Adipocyte (in vitro differentiated cells): ENCODE data around the gene PALD1.

ENCODE experiments used
- DNase-seq: peaks from one replicate; pipeline ENCODE4 v3.0.0-alpha.2; 2015; ENCODE audit warnings: low read depth
- H3K27me3 ChIP-seq: replicated peaks from 2 replicates; pipeline ENCODE4 v1.7.0; 2013; ENCODE audit warnings: mild to moderate bottlenecking, low read length, moderate library complexity; ENCODE audit not compliant: control insufficient read depth, insufficient read depth
- H3K36me3 ChIP-seq: 2 replicates; pipeline ENCODE4 v1.7.0; 2013; ENCODE audit warnings: low read length, mild to moderate bottlenecking, moderate library complexity; ENCODE audit not compliant: control insufficient read depth, insufficient read depth, severe bottlenecking
- H3K4me1 ChIP-seq: 2 replicates; pipeline ENCODE4 v1.7.0; 2013; ENCODE audit warnings: mild to moderate bottlenecking, low read length, moderate library complexity; ENCODE audit not compliant: control insufficient read depth, insufficient read depth
- H3K4me3 ChIP-seq: 2 replicates; pipeline ENCODE4 v1.7.0; 2013; ENCODE audit warnings: mild to moderate bottlenecking, low read length, moderate library complexity
- H3K9ac ChIP-seq: 2 replicates; pipeline ENCODE4 v1.7.0; 2013; ENCODE audit warnings: mild to moderate bottlenecking, low read length, moderate library complexity
- H3K9me3 ChIP-seq: 2 replicates; pipeline ENCODE4 v1.7.0; 2013; ENCODE audit warnings: mild to moderate bottlenecking, low read length, moderate library complexity; ENCODE audit not compliant: control insufficient read depth

PALD1 gene

DNA sequence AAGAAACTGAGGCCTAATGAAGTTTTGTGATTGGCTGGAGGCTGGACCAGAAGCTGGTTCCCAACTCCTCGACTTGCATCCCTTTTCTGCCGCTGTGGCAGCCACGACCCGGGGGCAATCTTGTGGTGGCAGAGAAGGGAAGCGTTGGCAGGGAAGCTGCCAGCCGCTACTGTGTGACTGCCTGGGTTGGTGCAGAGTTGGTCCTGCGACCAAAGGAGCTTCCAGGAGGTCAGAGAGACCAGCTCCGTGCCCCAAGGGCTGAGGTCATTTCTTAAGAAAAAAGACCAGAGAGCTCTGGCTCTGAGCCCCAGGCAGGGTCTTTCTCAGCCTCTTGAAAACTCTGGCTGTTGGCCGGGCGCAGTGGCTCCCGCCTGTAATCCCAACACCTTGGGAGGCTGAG, 76.8 kb downstream of the PALD1 start:
- no peak for DNase-seq
- Histone ChIP-seq H3K36me3 (no peaks in the 10 kb centered on the region), H3K9me3 (no peaks in the 10 kb centered on the region), H3K4me3 (no peak overlapping the region), H3K27me3 (peaks cover 3% of the 10 kb centered on the region), H3K4me1 (peaks cover 22% of the 10 kb centered on the region), H3K9ac (no peak overlapping the region)

DNA sequence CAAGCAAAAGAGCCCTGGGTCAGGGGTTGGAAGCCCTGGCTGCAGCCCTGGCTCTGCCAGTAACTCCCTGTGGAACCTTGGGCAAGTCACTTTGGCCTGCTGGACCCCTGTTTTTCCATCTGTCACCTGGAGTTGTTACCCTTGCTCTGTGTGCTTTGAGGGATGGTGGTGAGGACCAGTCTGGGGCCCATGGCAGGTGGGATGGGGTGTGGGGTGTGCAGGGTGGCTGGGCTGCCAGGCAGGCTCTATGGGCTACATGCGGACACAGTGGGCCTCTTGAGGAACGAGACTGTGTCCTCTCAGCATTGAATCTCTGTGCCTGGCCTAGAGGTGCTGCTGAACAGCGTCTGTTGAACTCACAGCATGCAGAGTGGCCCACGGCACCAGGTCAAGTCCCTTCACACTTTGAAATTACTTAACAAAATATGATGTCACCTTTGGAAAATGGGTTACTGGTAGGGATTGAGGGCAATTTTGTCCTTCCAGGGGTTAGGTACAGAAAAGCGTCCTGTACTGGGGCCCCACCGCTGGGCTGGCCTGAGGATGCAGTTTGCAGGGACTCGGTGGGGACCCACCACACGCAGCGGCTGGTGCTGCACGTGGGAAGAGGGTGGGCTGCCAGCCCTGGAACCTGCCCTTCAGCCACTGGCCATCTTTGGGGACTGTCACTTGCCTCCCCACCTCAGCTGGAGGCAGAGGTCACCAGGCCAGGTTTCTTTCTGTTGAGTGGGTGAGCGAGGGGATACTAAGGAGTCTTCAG, 78.7 kb downstream of the PALD1 start:
- no peaks in the 10 kb centered on the region for H3K36me3 ChIP-seq
- DNase-seq: no peak
- no peak overlapping the region for H3K9ac ChIP-seq
- no peaks in the 10 kb centered on the region for H3K9me3 ChIP-seq
- H3K4me3 ChIP-seq: no peak overlapping the region
- H3K27me3 ChIP-seq: no peaks in the 10 kb centered on the region
- H3K4me1 ChIP-seq: peaks cover 27% of the 10 kb centered on the region

DNA sequence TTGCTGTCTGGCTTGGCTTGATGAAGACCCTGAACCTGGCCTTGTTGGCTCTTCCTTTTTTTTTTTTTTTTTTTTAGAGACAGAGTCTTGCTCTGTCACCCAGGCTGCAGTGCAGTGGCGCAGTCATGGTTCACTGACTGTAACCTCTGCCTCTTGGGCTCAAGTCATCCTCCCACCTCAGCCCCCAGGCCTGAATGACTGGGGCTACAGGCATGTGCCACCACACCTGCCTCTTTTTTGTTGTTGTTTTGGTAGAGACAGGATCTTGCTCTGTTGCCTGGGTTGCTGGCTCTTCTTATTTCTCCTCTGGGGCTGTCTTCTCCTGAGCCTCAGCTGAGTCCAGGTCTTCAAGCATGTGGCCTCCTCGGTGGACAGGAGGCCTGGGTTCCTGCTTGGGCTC, 79.3 kb downstream of the PALD1 start:
- Histone ChIP-seq H3K9ac (no peak overlapping the region), H3K9me3 (no peaks in the 10 kb centered on the region), H3K4me1 (peaks cover 25% of the 10 kb centered on the region)

DNA sequence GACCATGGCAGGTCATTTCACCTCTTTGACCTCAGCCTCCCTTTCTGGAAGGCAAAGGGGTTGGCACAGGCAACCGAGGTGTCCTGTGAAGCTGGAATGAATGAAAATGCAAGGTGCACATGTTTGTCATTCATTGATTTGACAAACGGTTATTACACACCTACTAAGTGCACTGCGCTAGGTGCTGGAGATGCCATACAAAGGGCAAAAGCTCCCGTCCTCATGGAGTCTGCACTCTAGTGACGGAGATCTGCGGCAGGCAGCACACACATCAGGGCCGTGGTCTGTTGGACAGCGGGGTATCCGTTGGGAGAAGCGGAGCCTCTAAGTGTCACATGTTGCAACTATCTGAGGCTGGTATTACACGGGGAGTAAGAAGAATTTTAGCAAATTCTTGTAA, 79.7 kb downstream of the PALD1 start:
- no peak for DNase-seq
- no peaks in the 10 kb centered on the region for H3K9me3 ChIP-seq
- peak overlapping the region; percentile 59 for H3K9ac ChIP-seq
- H3K36me3 ChIP-seq: no peaks in the 10 kb centered on the region
- H3K27me3 ChIP-seq: peaks cover 2% of the 10 kb centered on the region
- peaks cover 25% of the 10 kb centered on the region for H3K4me1 ChIP-seq
- H3K4me3 ChIP-seq: no peak overlapping the region

More for the DNA sequence above, 79.3 kb downstream of the PALD1 start:
- H3K4me3 ChIP-seq: no peak overlapping the region
- DNase-seq: no peak
- H3K36me3 ChIP-seq: no peaks in the 10 kb centered on the region
- no peaks in the 10 kb centered on the region for H3K27me3 ChIP-seq

DNA sequence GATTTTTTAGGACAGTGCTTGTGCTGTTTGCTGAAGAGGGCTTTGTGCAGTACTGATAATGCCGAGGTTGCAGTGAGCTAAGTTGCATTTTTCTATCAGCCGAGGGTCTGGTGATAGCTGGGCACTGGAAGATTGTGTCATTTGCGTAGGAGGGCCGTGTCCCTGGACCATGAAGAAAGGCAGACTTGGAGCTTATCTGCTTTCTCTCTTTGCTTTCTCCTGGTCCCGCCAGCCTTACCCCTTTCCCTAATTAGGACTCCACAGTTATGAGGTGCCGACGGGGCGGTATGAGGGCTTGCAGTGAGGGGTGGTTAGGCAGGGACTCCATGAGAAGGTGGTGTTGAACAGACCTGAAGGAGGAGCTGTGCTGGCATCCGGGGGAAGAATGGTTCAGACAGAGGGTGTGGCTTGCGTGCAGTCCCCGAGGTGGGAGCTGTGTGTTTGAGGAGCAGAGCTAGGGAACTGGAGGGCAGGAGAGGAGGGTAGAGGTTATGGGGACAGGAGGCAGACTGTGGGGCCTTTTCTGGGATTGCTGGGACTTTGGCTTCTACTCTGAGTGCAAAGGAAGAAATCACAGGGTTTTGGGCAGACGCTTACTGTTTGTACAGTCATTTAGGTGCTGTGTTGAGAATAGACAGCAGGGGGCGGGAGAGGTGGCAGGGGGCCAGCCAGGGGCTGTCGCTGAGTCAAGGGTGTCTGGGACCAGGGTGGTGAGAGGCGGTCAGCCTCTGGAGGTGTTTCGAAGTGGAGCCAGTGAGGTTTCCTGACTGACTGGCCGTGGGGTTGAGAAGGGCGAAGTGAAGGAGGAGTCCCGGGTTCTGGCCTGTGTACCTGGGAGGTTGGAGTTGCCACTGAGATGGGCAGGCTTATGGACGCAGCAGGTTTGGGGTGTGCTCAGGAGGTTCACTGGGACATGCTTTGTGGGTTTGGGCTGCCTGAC, 80.6 kb downstream of the PALD1 start:
- DNase-seq: peak; percentile 55
- H3K27me3 ChIP-seq: peaks cover 10% of the 10 kb centered on the region

DNA sequence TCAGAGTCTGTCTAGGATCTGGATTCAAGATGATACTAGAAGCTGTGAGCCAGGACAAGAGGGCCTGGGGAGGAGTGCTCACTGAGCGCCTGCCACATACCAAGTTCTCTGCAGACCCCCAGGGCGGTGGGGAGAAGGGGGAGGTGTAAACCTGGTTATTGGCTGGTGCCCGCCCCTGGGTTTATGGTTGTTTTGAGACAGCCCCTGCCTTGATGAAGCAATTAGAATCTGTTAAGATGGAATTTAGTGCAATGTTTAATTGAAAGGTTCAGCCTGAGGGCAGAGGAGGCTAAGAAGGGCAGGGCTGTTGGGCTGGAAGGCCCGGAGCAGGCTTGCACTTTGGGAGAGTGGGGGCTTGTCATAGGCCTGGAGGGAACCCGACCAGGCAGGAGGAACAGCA, 81.3 kb downstream of the PALD1 start:
- Histone ChIP-seq H3K36me3 (no peaks in the 10 kb centered on the region), H3K9ac (peak overlapping the region; percentile 47), H3K4me3 (no peak overlapping the region), H3K9me3 (no peaks in the 10 kb centered on the region), H3K27me3 (peaks cover 10% of the 10 kb centered on the region), H3K4me1 (peaks cover 25% of the 10 kb centered on the region)
- DNase-seq: no peak

More for the DNA sequence above, 80.6 kb downstream of the PALD1 start:
- Histone ChIP-seq H3K36me3 (no peaks in the 10 kb centered on the region), H3K4me3 (peak overlapping the region; percentile 75), H3K9me3 (no peaks in the 10 kb centered on the region), H3K4me1 (peaks cover 25% of the 10 kb centered on the region), H3K9ac (peak overlapping the region; percentile 59)

DNA sequence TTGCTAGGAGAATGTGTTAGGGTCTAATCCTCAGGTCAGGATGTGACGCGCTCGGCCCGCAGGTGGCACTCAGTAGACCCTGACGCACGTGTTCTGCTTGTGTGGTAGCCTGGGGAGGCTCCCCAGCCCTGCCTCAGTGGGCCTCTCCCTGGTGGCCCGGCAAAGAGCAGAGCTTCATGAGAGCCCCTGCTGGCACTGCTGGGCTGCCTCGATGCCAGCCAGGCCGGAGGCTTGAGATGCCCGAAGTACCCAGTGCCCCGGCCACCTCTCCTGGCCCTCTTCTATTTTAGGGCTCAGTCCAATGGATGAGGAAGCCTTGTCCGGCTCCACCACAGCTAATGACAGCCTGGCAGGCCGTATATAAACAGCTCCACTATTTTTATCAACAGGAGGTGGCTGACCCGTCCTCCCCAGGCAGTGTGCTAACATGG, 82.0 kb downstream of the PALD1 start:
- peaks cover 25% of the 10 kb centered on the region for H3K4me1 ChIP-seq
- peaks cover 10% of the 10 kb centered on the region for H3K27me3 ChIP-seq
- no peaks in the 10 kb centered on the region for H3K36me3 ChIP-seq
- DNase-seq: no peak
- H3K9me3 ChIP-seq: no peaks in the 10 kb centered on the region
- no peak overlapping the region for H3K4me3 ChIP-seq
- no peak overlapping the region for H3K9ac ChIP-seq

DNA sequence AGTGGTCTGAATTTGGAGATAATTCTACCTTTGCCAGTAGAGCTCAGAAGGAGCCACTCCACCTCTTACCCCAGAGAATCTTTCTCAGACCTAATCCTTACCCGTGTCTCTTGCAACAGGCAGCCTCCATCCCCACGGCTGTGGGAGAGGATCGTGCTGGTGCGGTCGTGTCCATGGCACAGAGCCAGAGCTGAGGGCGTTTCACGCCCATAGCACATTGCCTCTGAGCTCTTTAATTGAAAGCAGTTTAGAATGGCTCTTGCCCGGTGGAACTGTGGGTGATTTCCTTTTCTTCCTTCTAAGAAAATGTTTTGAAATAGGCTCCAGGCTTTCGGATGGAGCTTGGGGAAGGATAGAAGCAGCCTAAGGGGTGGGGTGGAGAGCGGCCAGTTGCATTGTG, 82.5 kb downstream of the PALD1 start:
- Histone ChIP-seq H3K4me3 (no peak overlapping the region), H3K9me3 (no peaks in the 10 kb centered on the region), H3K27me3 (peaks cover 10% of the 10 kb centered on the region), H3K36me3 (no peaks in the 10 kb centered on the region), H3K9ac (no peak overlapping the region), H3K4me1 (peaks cover 23% of the 10 kb centered on the region)
- peak; percentile 57 for DNase-seq

DNA sequence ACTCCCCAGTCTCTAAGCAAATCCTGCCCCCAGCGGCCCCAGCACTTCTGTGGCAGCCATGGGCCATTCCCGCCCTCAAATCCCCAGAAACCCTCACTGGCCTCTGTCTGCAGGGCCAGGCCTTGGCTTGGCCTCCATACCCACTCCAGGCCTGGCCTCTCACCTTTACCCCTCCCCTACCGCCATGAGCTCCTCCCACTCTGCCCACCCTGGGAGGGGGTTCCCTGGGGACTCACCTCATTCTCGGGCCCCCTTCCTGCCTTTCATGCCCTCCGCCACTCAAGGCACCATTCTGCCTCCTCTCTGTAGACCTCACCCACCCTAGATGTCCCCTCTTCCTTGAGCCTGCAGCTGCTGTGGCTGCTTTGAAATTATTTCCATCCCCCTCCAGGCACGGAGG, 83.0 kb downstream of the PALD1 start:
- no peak for DNase-seq
- Histone ChIP-seq H3K36me3 (no peaks in the 10 kb centered on the region), H3K4me1 (peaks cover 23% of the 10 kb centered on the region), H3K27me3 (peaks cover 10% of the 10 kb centered on the region), H3K4me3 (no peak overlapping the region), H3K9me3 (no peaks in the 10 kb centered on the region), H3K9ac (no peak overlapping the region)

DNA sequence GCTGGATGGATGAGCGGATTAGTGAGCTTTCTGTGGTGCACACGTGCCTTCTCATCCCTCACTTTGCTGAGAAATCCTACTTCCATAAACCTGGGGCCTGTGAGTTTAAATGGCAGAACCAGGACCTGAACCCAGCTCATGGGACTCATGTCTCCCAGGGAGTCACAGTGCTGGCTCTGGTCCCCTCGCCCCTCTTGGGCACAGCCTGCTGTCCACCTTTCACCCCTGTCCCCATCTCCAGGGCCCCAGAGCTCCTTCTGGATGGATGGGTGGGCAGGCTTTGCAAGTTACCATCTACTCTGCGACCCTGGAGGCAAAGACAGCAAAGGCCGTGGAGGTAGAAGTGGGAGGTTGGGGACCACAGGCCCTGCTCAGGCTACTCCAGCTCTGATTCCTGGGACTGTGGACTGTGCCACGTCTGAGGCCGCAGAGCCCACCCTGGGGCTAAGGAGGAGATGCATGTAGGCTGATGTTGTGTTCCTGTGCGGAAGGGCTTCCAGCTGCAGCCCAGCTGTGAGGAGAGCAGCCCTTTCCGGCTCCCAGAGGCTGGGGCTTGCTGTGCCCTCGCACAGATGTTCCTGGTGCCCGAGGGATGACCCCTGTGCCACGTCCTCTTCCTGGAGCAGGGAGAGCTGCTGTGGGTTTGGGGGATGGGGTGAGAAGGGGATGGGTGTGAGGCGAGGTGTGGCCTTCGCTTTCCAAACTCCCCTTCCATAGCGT, 83.6 kb downstream of the PALD1 start:
- no peak for DNase-seq
- peaks cover 10% of the 10 kb centered on the region for H3K27me3 ChIP-seq

DNA sequence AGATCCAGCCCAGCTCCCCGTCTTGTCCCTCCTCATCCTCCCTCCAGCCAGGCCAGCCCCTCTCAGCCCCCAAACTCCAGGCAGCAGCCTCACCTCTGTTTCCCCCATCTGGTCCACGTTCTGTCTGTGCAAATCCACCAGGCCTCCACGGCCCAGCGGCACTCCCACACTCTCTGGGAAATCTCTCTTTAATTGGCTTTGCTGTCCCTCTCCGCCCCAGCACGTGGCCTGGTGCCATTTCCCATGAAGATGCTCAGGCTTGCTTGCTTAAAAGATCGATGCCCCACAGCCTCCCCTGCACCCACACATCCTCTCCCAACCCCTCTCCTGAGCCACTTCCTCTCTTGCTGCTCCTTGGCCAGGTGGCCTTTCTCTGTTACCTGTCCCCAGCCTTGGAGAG, 84.7 kb downstream of the PALD1 start:
- Histone ChIP-seq H3K4me3 (no peak overlapping the region), H3K9ac (no peak overlapping the region)
- DNase-seq: no peak

More for the DNA sequence above, 83.6 kb downstream of the PALD1 start:
- Histone ChIP-seq H3K9ac (no peak overlapping the region), H3K36me3 (no peaks in the 10 kb centered on the region), H3K9me3 (no peaks in the 10 kb centered on the region), H3K4me1 (peaks cover 23% of the 10 kb centered on the region), H3K4me3 (no peak overlapping the region)

More for the DNA sequence above, 84.7 kb downstream of the PALD1 start:
- Histone ChIP-seq H3K36me3 (no peaks in the 10 kb centered on the region), H3K27me3 (peaks cover 10% of the 10 kb centered on the region), H3K9me3 (no peaks in the 10 kb centered on the region), H3K4me1 (peaks cover 23% of the 10 kb centered on the region)
